Measurements from ENCODE around the gene GNAI2.

The GNAI2 gene

DNA sequence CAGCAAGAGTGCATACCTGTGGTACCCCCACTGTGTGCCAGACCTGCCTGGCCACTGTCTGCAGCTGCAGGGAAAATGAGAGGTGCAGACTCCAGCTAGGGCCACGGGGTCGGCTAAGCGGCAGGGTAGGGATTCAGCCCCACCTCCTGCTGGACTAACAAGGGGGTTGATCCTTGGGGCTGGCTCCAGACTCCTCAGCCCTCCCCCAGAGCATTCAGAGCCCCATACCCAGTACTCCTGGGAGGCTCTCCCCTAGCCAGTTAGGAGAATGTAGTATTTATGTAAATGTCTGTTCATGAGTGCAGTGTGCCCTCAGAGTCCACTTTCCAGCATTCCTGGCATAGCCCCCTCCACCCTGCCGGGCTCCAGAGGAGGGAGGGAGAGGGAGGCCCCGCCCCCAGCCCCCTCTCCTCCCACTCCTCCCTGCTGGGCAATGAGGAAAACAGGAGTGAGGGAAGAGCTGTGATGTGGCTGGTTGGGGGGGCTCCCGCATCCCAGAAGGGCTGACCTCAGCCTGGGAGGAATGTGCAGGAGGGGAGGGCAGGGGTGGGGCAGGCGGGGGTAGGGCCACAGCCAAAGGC, 28.5 kb downstream of the GNAI2 start:
- no peak for TF ChIP-seq Cebpa-rat (IDR thresholded peaks at IDR 0.05)
- Histone ChIP-seq H3K4me2 (peak overlapping the region in 2 of 11 experiments; percentile 7 to 16; a peak in 2 of 22 replicates), H3K27ac (no peak overlapping the region), H3K9ac (peak overlapping the region in 1 of 11 experiments; percentile 38; a peak in 2 of 22 replicates), H3K4me3 (no peak overlapping the region), H3K4me1 (peaks cover 13 to 71% (median 52%) of the 10 kb centered on the region in 10 experiments), H3K27me3 (peaks cover 28 to 42% (median 41%) of the 10 kb centered on the region in 11 experiments), H3K36me3 (peaks cover 0 to 4% (median 3%) of the 10 kb centered on the region in 11 experiments; a peak in 13 of 22 replicates), H3K9me3 (replicated peaks in 1 of 11) (no peaks in the 10 kb centered on the region), H4K20me1 (peaks cover under 1 to 75% (median 4%) of the 10 kb centered on the region in 11 experiments; a peak in 15 of 22 replicates)

DNA sequence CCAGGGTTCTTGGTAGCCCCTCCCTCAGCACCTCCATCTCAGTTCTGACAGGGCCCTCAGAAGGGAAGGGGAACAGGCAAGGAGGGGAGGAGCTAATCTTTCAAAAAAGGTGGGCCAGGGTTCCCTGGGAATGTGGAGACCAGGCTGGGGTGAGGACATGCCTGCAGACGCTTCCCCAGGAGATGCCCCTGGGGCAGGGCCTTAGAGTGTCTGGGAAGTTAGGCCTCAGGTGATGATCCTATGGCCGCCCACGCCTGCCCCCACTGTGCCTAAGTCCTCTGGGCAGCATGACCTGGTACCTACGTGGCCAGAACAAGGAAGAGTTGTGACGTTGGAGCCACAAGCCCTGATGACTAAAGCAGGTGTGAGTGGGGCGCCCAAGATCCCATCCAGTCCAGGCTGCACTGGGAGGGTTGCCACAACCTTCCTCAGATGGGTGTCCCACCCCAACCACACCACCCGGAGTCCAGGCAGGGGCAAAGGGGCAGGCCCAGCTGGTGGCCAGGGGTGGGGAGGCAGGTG, 29.0 kb downstream of the GNAI2 start:
- H4K20me1 ChIP-seq, result peaks cover 0 to 76% (median 0%) of the 10 kb centered on the region in 11 experiments; a peak in 6 of 22 replicates
- peaks cover 28 to 45% (median 42%) of the 10 kb centered on the region in 11 experiments for H3K27me3 ChIP-seq
- 0 out of 22 replicates have a peak overlapping the region, but pooled peaks of 1 of the 11 experiments have one; percentile 24 for H3K9ac ChIP-seq
- no peak overlapping the region for H3K27ac ChIP-seq
- H3K4me3 ChIP-seq, result no peak overlapping the region
- no peak overlapping the region for H3K4me2 ChIP-seq
- no peak for TF ChIP-seq Cebpa-rat (IDR thresholded peaks at IDR 0.05)
- no peaks in the 10 kb centered on the region for H3K9me3 ChIP-seq (replicated peaks in 1 of 11)
- H3K36me3 ChIP-seq, result no peaks in the 10 kb centered on the region
- H3K4me1 ChIP-seq, result peaks cover 8 to 70% (median 51%) of the 10 kb centered on the region in 10 experiments

DNA sequence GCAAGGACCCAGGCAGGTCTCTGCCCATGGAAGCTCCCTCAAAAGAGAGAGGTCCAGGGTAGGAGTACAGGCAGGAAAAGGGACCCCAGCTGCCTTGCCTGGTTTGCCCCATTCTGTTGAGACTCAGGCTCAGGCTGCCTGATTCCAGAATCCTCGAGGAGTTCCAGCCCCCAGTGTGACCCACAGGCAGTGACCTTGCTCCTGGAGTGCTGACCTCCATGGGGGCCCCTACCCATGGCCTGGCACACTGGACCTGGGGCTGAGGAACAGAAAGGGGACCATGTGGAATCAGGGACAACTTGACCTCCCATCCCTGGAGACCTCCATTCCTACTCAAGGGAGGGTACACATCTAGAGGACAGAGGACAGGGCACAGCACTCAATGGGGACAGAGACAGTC, 29.6 kb downstream of the GNAI2 start:
- Histone ChIP-seq H3K27ac (no peak overlapping the region), H3K4me1 (peaks cover 4 to 72% (median 47%) of the 10 kb centered on the region in 10 experiments), H3K4me3 (no peak overlapping the region), H3K36me3 (no peaks in the 10 kb centered on the region), H3K9me3 (replicated peaks in 1 of 11) (no peaks in the 10 kb centered on the region), H3K9ac (0 out of 22 replicates have a peak overlapping the region, but pooled peaks of 1 of the 11 experiments have one; percentile 24), H4K20me1 (peaks cover 0 to 76% (median 0%) of the 10 kb centered on the region in 11 experiments; a peak in 6 of 22 replicates), H3K4me2 (no peak overlapping the region; a peak in 1 of 22 replicates), H3K27me3 (peaks cover 28 to 45% (median 42%) of the 10 kb centered on the region in 11 experiments)
- no peak for TF ChIP-seq Cebpa-rat (IDR thresholded peaks at IDR 0.05)

DNA sequence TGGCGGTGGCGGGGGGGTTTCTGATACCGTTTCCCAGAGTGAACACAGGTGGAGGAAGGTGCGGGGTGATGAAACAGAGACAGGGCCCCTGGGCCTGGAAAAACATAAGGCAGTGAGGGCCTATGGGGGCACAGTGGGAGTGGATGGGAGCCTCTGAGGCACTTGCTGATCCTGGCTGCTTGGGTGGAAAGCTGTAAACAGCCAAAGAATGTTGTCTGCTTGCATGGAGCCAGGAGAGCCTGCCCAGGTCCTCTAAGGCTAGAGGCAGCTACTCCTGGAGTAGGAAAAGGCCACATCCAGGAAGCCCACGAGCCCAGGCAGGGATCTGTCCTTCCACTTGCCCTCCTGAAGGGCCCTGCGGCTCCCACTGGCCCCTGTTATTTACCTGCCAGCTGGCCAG, 30.0 kb downstream of the GNAI2 start:
- Histone ChIP-seq H3K27ac (no peak overlapping the region), H3K4me1 (peaks cover 0 to 70% (median 43%) of the 10 kb centered on the region in 10 experiments; a peak in 18 of 20 replicates), H3K9ac (no peak overlapping the region; a peak in 1 of 22 replicates), H4K20me1 (peaks cover 0 to 72% (median 0%) of the 10 kb centered on the region in 11 experiments; a peak in 6 of 22 replicates), H3K27me3 (peaks cover 28 to 45% (median 42%) of the 10 kb centered on the region in 11 experiments), H3K36me3 (no peaks in the 10 kb centered on the region), H3K4me3 (no peak overlapping the region), H3K4me2 (no peak overlapping the region), H3K9me3 (replicated peaks in 1 of 11) (no peaks in the 10 kb centered on the region)
- no peak for TF ChIP-seq Cebpa-rat (IDR thresholded peaks at IDR 0.05)

- Histone ChIP-seq H3K4me2 (peak overlapping the region in 8 of 11 experiments; percentile 6 to 58 (median 50); a peak in 13 of 22 replicates), H3K9me3 (replicated peaks in 1 of 11) (no peaks in the 10 kb centered on the region), H4K20me1 (peaks cover 0 to 66% (median 0%) of the 10 kb centered on the region in 11 experiments; a peak in 6 of 22 replicates), H3K4me1 (peaks cover 0 to 62% (median 34%) of the 10 kb centered on the region in 10 experiments; a peak in 17 of 20 replicates), H3K36me3 (no peaks in the 10 kb centered on the region), H3K9ac (peak overlapping the region in 3 of 11 experiments; percentile 13 to 19 (median 18); a peak in 3 of 22 replicates), H3K27me3 (peaks cover 28 to 45% (median 42%) of the 10 kb centered on the region in 11 experiments), H3K4me3 (no peak overlapping the region), H3K27ac (no peak overlapping the region)
- TF ChIP-seq Cebpa-rat (IDR thresholded peaks at IDR 0.05), result no peak
Observed at GRCh38 chr3:50266836-50267235, 30.8 kb downstream of the GNAI2 start.

GRCh38 chr3:50267280-50267913, 31.4 kb downstream of the GNAI2 start:
- Histone ChIP-seq H3K36me3 (no peaks in the 10 kb centered on the region), H3K4me1 (peaks cover 0 to 56% (median 31%) of the 10 kb centered on the region in 10 experiments; a peak in 17 of 20 replicates), H3K27ac (no peak overlapping the region), H3K27me3 (peaks cover 28 to 45% (median 42%) of the 10 kb centered on the region in 11 experiments), H3K4me2 (peak overlapping the region in 8 of 11 experiments; percentile 6 to 58 (median 50); a peak in 13 of 22 replicates), H4K20me1 (peaks cover 0 to 63% (median 0%) of the 10 kb centered on the region in 11 experiments; a peak in 6 of 22 replicates), H3K9ac (peak overlapping the region in 4 of 11 experiments; percentile 13 to 19 (median 18); a peak in 3 of 22 replicates), H3K4me3 (no peak overlapping the region), H3K9me3 (replicated peaks in 1 of 11) (no peaks in the 10 kb centered on the region)
- no peak for TF ChIP-seq Cebpa-rat (IDR thresholded peaks at IDR 0.05)

GRCh38 chr3:50268276-50268675, 32.3 kb downstream of the GNAI2 start:
- peak overlapping the region in 3 of 11 experiments; percentile 53 to 68 (median 54); a peak in 1 of 22 replicates for H3K4me2 ChIP-seq
- H3K27ac ChIP-seq, result no peak overlapping the region
- no peak overlapping the region for H3K9ac ChIP-seq

GRCh38 chr3:50268703-50269451, 32.9 kb downstream of the GNAI2 start, which contains the start of gene SEMA3B:
Gene SEMA3B (plus strand): TSS chr3:50269147. CDS start chr3:50269241, 94 bp downstream.
- Histone ChIP-seq H3K27ac (no peak within 1 kb of the TSS), H3K4me1 (peaks cover 4 to 56% (median 41%) of the 10 kb centered on the region in 10 experiments; a peak in 18 of 20 replicates), H3K9me3 (replicated peaks in 1 of 11) (no peaks in the 10 kb centered on the region), H3K36me3 (no peaks in the 10 kb centered on the region), H3K9ac (peak within 1 kb of the TSS in 5 of 11 experiments; percentile 5 to 41 (median 24); a peak in 5 of 22 replicates), H3K27me3 (peaks cover 39 to 57% (median 52%) of the 10 kb centered on the region in 11 experiments), H4K20me1 (peaks cover 0 to 58% (median 9%) of the 10 kb centered on the region in 11 experiments; a peak in 12 of 22 replicates), H3K4me2 (peak within 1 kb of the TSS in 9 of 11 experiments; percentile 24 to 68 (median 54); a peak in 15 of 22 replicates), H3K4me3 (no peak within 1 kb of the TSS)
- TF ChIP-seq Cebpa-rat (IDR thresholded peaks at IDR 0.05), result no peak

More at GRCh38 chr3:50268276-50268675, 32.3 kb downstream of the GNAI2 start:
- H3K9me3 ChIP-seq (replicated peaks in 1 of 11), result no peaks in the 10 kb centered on the region
- no peak overlapping the region for H3K4me3 ChIP-seq
- H4K20me1 ChIP-seq, result peaks cover 0 to 56% (median 3%) of the 10 kb centered on the region in 11 experiments; a peak in 11 of 22 replicates
- no peaks in the 10 kb centered on the region for H3K36me3 ChIP-seq
- no peak for TF ChIP-seq Cebpa-rat (IDR thresholded peaks at IDR 0.05)
- H3K4me1 ChIP-seq, result peaks cover 3 to 52% (median 35%) of the 10 kb centered on the region in 10 experiments; a peak in 18 of 20 replicates
- peaks cover 33 to 51% (median 46%) of the 10 kb centered on the region in 11 experiments for H3K27me3 ChIP-seq
